Ascending aorta (tissue), 2 donors: ENCODE data around the gene SPAG6. TPM values are rescaled to one million over a fixed set of nuclear protein-coding genes. Genes with fewer than 3 reads are reported as not detected.
A peak's percentile ranks its signal among the peaks of the same experiment; 100 is the strongest.

Source experiments
- DNase-seq, 2 donors: peaks; one replicate each; pipeline ENCODE4 v3.0.0-alpha.2; 2019; ENCODE audit warnings: low spot score in 2 of 2
- H3K27ac ChIP-seq, 2 donors: fragments of 200-600 bp; sonication (generic); one replicate each; pipeline ENCODE4 v1.5.1; 2016 to 2017; ENCODE audit warnings: mild to moderate bottlenecking in 1 of 2
- H3K27me3 ChIP-seq: fragments of 200-600 bp; sonication (generic); one replicate; pipeline ENCODE4 v1.5.1; 2017
- H3K36me3 ChIP-seq, 2 donors: fragments of 200-600 bp; sonication (generic); one replicate each; pipeline ENCODE4 v1.5.1; 2016
- H3K4me1 ChIP-seq, 2 donors: fragments of 200-600 bp; sonication (generic); one replicate each; pipeline ENCODE4 v1.5.1; 2016 to 2017; ENCODE audit warnings: mild to moderate bottlenecking in 1 of 2
- H3K4me3 ChIP-seq, 2 donors: fragments of 200-600 bp; sonication (generic); one replicate each; pipeline ENCODE4 v1.5.1; 2016 to 2017; ENCODE audit warnings: mild to moderate bottlenecking in 1 of 2
- H3K9me3 ChIP-seq, 2 donors: fragments of 200-600 bp; sonication (generic); one replicate each; pipeline ENCODE4 v1.5.1; 2016
- intact Hi-C: fragments of 100-400 bp; cut with DNase I; formaldehyde crosslinking; loops from one replicate; pipeline ENCODE4 v1.15.1; 2023
- total RNA-seq: library from RNA; depleted of rRNA; stranded (reverse); fragments of >200 nt; gene quantifications from one replicate; pipeline ENCODE4 v1.1.0, GENCODE V29; 2016
- TF ChIP-seq, protein P1 (sequence below), 3 experiments: fragments of 200-600 bp in 2 of 3; fragments of 450-650 bp in 1 of 3; sonication (generic) in 2 of 3; IDR thresholded peaks; one replicate each; pipeline ENCODE4 v1.5.1; 2016 to 2019; ENCODE audit warnings: antibody characterized with exemption in 3 of 3, mild to moderate bottlenecking in 1 of 3, moderate library complexity in 1 of 3

The SPAG6 gene
- total RNA-seq, 1 donor from 2014 or later: not detected

- no peaks in the 10 kb centered on the region for H3K27me3 ChIP-seq
- TF ChIP-seq, protein P1, sequence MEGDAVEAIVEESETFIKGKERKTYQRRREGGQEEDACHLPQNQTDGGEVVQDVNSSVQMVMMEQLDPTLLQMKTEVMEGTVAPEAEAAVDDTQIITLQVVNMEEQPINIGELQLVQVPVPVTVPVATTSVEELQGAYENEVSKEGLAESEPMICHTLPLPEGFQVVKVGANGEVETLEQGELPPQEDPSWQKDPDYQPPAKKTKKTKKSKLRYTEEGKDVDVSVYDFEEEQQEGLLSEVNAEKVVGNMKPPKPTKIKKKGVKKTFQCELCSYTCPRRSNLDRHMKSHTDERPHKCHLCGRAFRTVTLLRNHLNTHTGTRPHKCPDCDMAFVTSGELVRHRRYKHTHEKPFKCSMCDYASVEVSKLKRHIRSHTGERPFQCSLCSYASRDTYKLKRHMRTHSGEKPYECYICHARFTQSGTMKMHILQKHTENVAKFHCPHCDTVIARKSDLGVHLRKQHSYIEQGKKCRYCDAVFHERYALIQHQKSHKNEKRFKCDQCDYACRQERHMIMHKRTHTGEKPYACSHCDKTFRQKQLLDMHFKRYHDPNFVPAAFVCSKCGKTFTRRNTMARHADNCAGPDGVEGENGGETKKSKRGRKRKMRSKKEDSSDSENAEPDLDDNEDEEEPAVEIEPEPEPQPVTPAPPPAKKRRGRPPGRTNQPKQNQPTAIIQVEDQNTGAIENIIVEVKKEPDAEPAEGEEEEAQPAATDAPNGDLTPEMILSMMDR (IDR thresholded peaks at IDR 0.05): no peak
- peak in 1 of 2 donors; percentile 93 for DNase-seq
- peak within 1 kb of the TSS; percentile 91 to 94 for H3K4me3 ChIP-seq
- peaks cover 4 to 27% of the 10 kb centered on the region in 2 donors for H3K4me1 ChIP-seq
- peak within 1 kb of the TSS; percentile 89 to 90 for H3K27ac ChIP-seq
- H3K9me3 ChIP-seq: no peaks in the 10 kb centered on the region
- H3K36me3 ChIP-seq: no peaks in the 10 kb centered on the region
- intact Hi-C loops: loop anchor here (1.0 to 10.0 kb wide), 7 partner anchors 64 to 982 kb away; no protein-coding TSS in a partner anchor
Observed at GRCh38 chr10:22316286-22317075, 28.8 kb upstream of the SPAG6 start, which contains the start of gene COMMD3. Gene COMMD3, plus strand, starts transcription at chr10:22316388. Its CDS starts 30 bp downstream, at chr10:22316418.

DNA sequence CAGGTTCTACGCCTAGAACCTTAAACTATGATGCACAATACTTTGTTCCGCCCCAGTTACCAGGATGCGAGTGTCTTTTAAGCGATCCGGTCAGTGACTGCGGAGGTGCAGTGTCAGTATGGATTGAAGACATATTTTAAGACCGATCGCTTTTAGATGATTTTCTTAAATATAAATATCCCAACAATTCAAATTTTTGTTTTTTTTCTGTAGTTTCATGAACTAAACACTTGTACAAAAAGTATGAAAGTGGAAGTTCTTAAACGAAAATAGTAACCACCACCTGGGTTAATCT lies 28.3 kb upstream of the SPAG6 start:
- TF ChIP-seq, protein P1 (IDR thresholded peaks at IDR 0.05): no peak
- Histone ChIP-seq H3K27ac (peak overlapping the region; percentile 89 to 90), H3K9me3 (no peaks in the 10 kb centered on the region), H3K4me3 (peak overlapping the region; percentile 91 to 94), H3K4me1 (peaks cover 4 to 27% of the 10 kb centered on the region in 2 donors), H3K27me3 (no peaks in the 10 kb centered on the region), H3K36me3 (no peaks in the 10 kb centered on the region)
- intact Hi-C loops: loop anchor here (2.0 to 10.0 kb wide), 6 partner anchors 64 to 982 kb away; no protein-coding TSS in a partner anchor
- DNase-seq: no peak

- TF ChIP-seq, protein P1 (IDR thresholded peaks at IDR 0.05): no peak
- DNase-seq: no peak
- Histone ChIP-seq H3K9me3 (no peaks in the 10 kb centered on the region), H3K4me1 (peaks cover 9 to 31% of the 10 kb centered on the region in 2 donors), H3K36me3 (no peaks in the 10 kb centered on the region), H3K27ac (no peak overlapping the region), H3K27me3 (no peaks in the 10 kb centered on the region), H3K4me3 (peak overlapping the region in 1 of 2 donors; percentile 91)
- intact Hi-C loops: loop anchor here (2.0 to 10.0 kb wide), 6 partner anchors 65 to 983 kb away; no protein-coding TSS in a partner anchor
Observed at GRCh38 chr10:22317771-22318565, 27.3 kb upstream of the SPAG6 start.

- Histone ChIP-seq H3K27me3 (no peaks in the 10 kb centered on the region), H3K9me3 (no peaks in the 10 kb centered on the region), H3K27ac (no peak overlapping the region), H3K4me3 (no peak overlapping the region), H3K4me1 (peaks cover 9 to 38% of the 10 kb centered on the region in 2 donors), H3K36me3 (no peaks in the 10 kb centered on the region)
- TF ChIP-seq, protein P1 (IDR thresholded peaks at IDR 0.05): no peak
- intact Hi-C loops: loop anchor here (5.0 to 10.0 kb wide), 5 partner anchors 119 to 984 kb away; no protein-coding TSS in a partner anchor
- DNase-seq: no peak
Observed at GRCh38 chr10:22318772-22319171, 26.5 kb upstream of the SPAG6 start.

DNA sequence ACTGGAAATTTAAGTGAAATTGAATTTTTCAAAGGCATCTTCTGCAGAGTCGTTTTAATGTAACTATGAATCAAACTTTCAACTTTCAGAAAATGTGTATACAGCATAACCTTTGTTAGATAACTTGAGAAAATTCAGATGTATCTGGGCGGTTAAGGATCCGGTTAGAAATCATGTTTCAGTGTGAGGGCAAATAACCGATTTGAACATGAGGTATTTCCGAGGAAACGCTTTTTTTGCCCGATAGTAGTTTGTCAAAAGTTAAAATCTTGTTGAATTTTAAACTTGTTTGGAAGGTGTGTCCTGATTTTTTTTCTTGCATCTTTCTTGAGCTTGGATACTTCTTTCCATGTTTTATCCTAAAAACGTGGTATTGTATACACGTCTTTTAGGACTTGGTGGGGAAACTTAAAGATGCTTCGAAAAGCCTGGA lies 25.7 kb upstream of the SPAG6 start:
- peak overlapping the region in 1 of 2 donors; percentile 100 for H3K4me3 ChIP-seq
- peak overlapping the region in 1 of 2 donors; percentile 86 for H3K27ac ChIP-seq
- peaks cover 12 to 46% of the 10 kb centered on the region in 2 donors for H3K4me1 ChIP-seq
- no peaks in the 10 kb centered on the region for H3K36me3 ChIP-seq
- intact Hi-C loops: loop anchor here (5.0 to 10.0 kb wide), 5 partner anchors 118 to 985 kb away; no protein-coding TSS in a partner anchor
- no peak for DNase-seq
- no peaks in the 10 kb centered on the region for H3K9me3 ChIP-seq
- no peaks in the 10 kb centered on the region for H3K27me3 ChIP-seq
- TF ChIP-seq, protein P1 (IDR thresholded peaks at IDR 0.05): no peak
